Fibroblast of pulmonary artery (primary cell): ENCODE measurements around the gene ZNF444.

Experiments
- DNase-seq: peaks from one replicate; pipeline ENCODE4 v3.0.0-alpha.2; 2010; ENCODE audit warnings: low read depth
- H3K4me3 ChIP-seq: replicated peaks from 2 replicates; pipeline ENCODE4 v1.5.1; 2011; ENCODE audit warnings: low read depth, mild to moderate bottlenecking, control low read depth, low read length, moderate library complexity
- TF ChIP-seq, protein P1 (sequence below): IDR thresholded peaks from 2 replicates; pipeline ENCODE4 v1.5.1; 2011; ENCODE audit warnings: mild to moderate bottlenecking, control low read depth, low read length, inconsistent platforms; ENCODE audit errors: missing control alignments

Gene ZNF444

DNA sequence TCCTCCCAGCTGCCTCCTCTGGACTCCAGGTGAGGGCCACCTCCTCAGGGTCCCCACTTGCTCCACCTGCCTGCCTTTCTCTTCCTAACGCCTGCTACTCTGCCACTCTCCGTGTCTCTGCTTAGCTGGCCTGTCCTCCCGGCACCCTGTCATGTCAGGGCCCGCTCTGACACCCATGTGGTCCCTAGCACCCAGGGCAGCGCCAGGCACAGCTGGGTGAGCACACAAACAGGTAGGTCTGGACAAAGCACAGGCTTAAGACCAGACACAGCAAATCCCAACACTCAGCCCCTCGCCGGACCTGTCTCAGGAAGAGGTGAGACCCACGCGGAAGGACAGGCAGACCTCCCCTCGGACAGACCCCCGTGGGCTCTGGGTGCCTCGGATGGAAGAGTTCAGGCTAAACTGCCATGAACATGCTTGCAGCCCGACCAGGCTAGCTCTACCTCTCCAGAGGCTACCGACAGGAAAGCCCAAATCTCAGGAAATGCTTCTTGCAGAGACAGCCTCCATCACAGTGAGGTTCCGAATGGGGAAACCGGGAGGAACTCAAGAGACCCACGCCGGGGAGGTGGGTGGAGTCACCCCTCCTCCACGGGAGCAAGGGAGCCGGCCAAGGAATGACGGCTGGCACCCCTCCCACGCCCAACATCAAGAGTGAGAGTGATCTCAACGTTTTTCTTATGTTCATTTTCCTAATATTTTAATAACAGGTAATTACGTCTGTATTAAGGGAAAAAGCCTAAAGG is 32.5 kb upstream of the ZNF444 start:
- DNase-seq, result peak; percentile 76
- peak overlapping the region; percentile 21 for H3K4me3 ChIP-seq
- TF ChIP-seq, protein P1, sequence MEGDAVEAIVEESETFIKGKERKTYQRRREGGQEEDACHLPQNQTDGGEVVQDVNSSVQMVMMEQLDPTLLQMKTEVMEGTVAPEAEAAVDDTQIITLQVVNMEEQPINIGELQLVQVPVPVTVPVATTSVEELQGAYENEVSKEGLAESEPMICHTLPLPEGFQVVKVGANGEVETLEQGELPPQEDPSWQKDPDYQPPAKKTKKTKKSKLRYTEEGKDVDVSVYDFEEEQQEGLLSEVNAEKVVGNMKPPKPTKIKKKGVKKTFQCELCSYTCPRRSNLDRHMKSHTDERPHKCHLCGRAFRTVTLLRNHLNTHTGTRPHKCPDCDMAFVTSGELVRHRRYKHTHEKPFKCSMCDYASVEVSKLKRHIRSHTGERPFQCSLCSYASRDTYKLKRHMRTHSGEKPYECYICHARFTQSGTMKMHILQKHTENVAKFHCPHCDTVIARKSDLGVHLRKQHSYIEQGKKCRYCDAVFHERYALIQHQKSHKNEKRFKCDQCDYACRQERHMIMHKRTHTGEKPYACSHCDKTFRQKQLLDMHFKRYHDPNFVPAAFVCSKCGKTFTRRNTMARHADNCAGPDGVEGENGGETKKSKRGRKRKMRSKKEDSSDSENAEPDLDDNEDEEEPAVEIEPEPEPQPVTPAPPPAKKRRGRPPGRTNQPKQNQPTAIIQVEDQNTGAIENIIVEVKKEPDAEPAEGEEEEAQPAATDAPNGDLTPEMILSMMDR, result no peak

GRCh38 chr19:56109226-56109625 is 31.9 kb upstream of the ZNF444 start:
- peak overlapping the region; percentile 21 for H3K4me3 ChIP-seq
- DNase-seq, result peak; percentile 34
- TF ChIP-seq, protein P1, result no peak

DNA sequence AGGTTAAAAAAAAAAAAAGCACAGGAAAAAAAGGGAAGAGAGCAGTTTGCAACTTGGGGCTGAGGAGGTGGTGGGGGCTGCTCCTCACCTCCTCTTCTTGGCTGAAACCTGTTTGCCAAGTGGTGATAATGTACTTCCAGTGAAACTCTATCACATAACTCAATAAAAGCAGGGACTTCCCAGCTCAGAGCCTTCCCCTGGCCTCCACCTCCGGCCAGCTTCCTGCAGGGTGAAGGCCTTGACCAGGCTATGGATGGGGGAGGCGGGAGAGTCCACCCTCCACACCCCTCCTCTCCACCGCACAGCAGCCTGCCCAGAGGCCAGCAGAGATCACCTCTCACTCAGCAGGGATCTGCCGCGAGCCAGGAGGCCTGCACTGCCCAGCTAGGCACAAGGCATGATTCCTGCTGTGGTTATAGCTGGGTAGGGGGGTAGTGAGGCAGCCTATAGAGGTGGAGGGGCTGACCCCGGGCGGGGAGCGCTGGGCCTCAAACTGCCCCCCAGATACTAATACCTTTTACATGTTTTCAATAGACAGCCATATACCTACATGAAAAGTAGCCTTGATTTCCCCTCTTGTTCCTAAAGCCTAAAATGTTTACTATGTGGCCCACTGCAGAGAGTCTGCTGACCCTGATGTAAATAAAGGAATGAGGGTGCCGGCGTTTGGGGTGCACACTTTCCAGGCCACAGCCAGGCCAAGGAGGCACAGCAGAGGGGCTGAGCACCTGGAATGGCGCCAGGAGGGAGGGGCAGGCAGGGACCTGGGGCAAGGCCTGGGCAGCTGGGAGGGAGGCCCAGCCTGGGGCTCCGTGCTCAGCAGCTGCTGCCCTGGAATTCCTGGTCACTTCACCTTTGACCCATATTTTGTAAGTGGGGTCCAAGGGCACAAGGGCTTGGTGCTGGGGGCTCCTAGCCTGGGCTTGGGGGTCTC is 30.3 kb upstream of the ZNF444 start:
- TF ChIP-seq, protein P1, result no peak
- DNase-seq, result peak; percentile 58
- no peak overlapping the region for H3K4me3 ChIP-seq

- TF ChIP-seq, protein P1, result no peak
- H3K4me3 ChIP-seq, result no peak overlapping the region
- DNase-seq, result no peak
Measured at GRCh38 chr19:56111601-56112312, 29.3 kb upstream of the ZNF444 start.

DNA sequence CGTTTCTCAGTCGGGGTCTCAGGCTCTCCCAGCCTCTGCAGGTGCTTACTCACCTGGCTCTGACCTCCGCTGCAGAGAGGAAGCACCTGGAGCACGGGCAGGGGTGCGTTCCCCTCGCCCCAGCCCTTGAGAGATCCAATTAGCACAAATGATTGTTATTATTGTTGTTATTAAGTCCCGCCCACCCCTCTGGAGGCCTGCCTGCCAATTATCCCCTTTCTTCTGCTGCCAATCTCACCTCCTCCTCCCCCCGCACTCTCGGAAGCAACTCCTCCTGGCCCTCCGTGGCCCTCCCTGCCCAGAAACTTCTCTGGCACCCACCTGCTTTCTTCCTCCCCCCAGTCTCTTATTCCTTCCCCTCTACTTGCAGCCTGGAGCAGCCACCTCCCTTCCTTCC is 28.8 kb upstream of the ZNF444 start:
- no peak overlapping the region for H3K4me3 ChIP-seq
- TF ChIP-seq, protein P1, result no peak
- no peak for DNase-seq

GRCh38 chr19:56113074-56113632 is 27.9 kb upstream of the ZNF444 start:
- no peak overlapping the region for H3K4me3 ChIP-seq
- no peak for DNase-seq
- TF ChIP-seq, protein P1, result no peak
